SK-N-SH treated with all-trans-retinoic acid at 6 μM for 48 hours (cell line): ENCODE results near the gene CLEC2B.

ENCODE experiments used
- ISL1 ChIP-seq: fragments of 250-450 bp; sonication (Bioruptor Pico); IDR thresholded peaks from 2 replicates; pipeline ENCODE4 v2.1.2; 2022; ENCODE audit warnings: mild to moderate bottlenecking, moderate library complexity
- ZFP3 ChIP-seq: fragments of 250-450 bp; sonication (Bioruptor Pico); IDR thresholded peaks from 2 replicates; pipeline ENCODE4 v1.5.0; 2020; ENCODE audit warnings: mild to moderate bottlenecking, moderate library complexity
- ZNF565 ChIP-seq: fragments of 450-650 bp; formaldehyde crosslinking; conservative IDR thresholded peaks from 2 replicates; pipeline ENCODE4 v1.5.0; 2020; ENCODE audit warnings: low read depth, mild to moderate bottlenecking, moderate library complexity

DNA sequence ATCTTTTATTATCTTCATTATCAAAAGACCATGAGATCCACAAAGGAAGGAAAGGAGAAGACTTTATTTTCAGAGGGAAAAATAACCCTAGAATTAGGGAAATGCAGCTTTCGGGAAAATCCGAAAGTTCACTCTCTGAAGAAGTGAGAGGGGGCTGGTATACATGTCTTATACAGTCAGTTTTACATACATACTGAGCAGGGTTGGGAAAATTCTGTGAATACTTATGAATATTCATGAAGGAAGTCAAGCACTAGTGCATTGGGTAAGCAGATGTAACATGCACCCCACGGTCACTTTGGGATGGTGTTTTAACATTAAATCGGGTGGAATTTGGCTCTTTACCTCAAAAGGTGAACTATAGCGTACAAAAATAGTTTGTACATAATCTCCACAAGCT, 57.5 kb downstream of the CLEC2B start:
- TF ChIP-seq ISL1 (CRISPR knock-in tag): no peak
- TF ChIP-seq ZFP3 (CRISPR knock-in tag): no peak
- no peak for TF ChIP-seq ZNF565
